HepG2 (cell line): Measurements from ENCODE around the gene AP2S1. TPM values are rescaled to one million over a fixed set of nuclear protein-coding genes. Genes with fewer than 3 reads are reported as not detected.

Source experiments
- ARID4A ChIP-seq: sonication (generic); formaldehyde crosslinking; IDR thresholded peaks from 2 replicates; pipeline ENCODE4 v1.5.0; 2020; ENCODE audit warnings: mild to moderate bottlenecking, missing genetic modification reagents, borderline replicate concordance
- FOXA1 ChIP-seq, 2 experiments: fragments of 450-650 bp in 1 of 2; sonication (generic) in 1 of 2; formaldehyde crosslinking in 1 of 2; IDR thresholded peaks; 2 replicates each; pipeline versions ENCODE4 v1.4.0 to v1.6.1; 2016 to 2020; ENCODE audit warnings: missing genetic modification reagents in 1 of 2
- HDAC1 ChIP-seq: sonication (generic); formaldehyde crosslinking; IDR thresholded peaks from 2 replicates; pipeline ENCODE4 v1.5.1; 2020; ENCODE audit warnings: mild to moderate bottlenecking, missing genetic modification reagents
- HMGA1 ChIP-seq: sonication (generic); formaldehyde crosslinking; conservative IDR thresholded peaks from 2 replicates; pipeline ENCODE4 v1.4.0; 2020; ENCODE audit warnings: missing genetic modification reagents
- KDM4B ChIP-seq: sonication (generic); formaldehyde crosslinking; IDR thresholded peaks from 2 replicates; pipeline ENCODE4 v1.4.0; 2020; ENCODE audit warnings: missing genetic modification reagents
- NFKBIZ ChIP-seq: IDR thresholded peaks from 2 replicates; pipeline ENCODE4 v1.6.1; 2018; ENCODE audit warnings: missing genetic modification reagents, missing compliant biosample characterization
- PRDM4 ChIP-seq: sonication (generic); formaldehyde crosslinking; IDR thresholded peaks from 2 replicates; pipeline ENCODE4 v1.9.0; 2021; ENCODE audit warnings: missing genetic modification reagents, borderline replicate concordance
- SOX6 ChIP-seq, 2 experiments: fragments of 450-650 bp in 1 of 2; sonication (generic) in 1 of 2; formaldehyde crosslinking in 1 of 2; IDR thresholded peaks; 2 replicates each; pipeline versions ENCODE4 v1.4.0 to v1.6.1; 2017 to 2020; ENCODE audit warnings: antibody characterized with exemption in 1 of 2, mild to moderate bottlenecking in 1 of 2, missing genetic modification reagents in 1 of 2
- SRSF1 ChIP-seq: fragments of 200-400 bp; formaldehyde crosslinking; optimal IDR thresholded peaks from 2 replicates; pipeline ENCODE3; 2017; ENCODE audit warnings: mild to moderate bottlenecking, low read depth, low read length, moderate library complexity
- ZC3H13 ChIP-seq: sonication (generic); formaldehyde crosslinking; IDR thresholded peaks from 2 replicates; pipeline ENCODE4 v1.8.1; 2023; ENCODE audit warnings: mild to moderate bottlenecking, missing genetic modification reagents, moderate library complexity
- ZNF280B ChIP-seq: sonication (generic); formaldehyde crosslinking; IDR thresholded peaks from 2 replicates; pipeline ENCODE4 v1.5.0; 2020; ENCODE audit warnings: missing genetic modification reagents, mild to moderate bottlenecking, borderline replicate concordance
- ZNF772 ChIP-seq: sonication (generic); formaldehyde crosslinking; IDR thresholded peaks from 2 replicates; pipeline ENCODE4 v1.5.0; 2020; ENCODE audit warnings: mild to moderate bottlenecking, missing genetic modification reagents
- ZNF773 ChIP-seq: sonication (generic); formaldehyde crosslinking; IDR thresholded peaks from 2 replicates; pipeline ENCODE4 v1.4.0; 2020; ENCODE audit warnings: missing genetic modification reagents, borderline replicate concordance
- ZNF891 ChIP-seq: sonication (generic); formaldehyde crosslinking; IDR thresholded peaks from 2 replicates; pipeline ENCODE4 v1.5.0; 2020; ENCODE audit warnings: mild to moderate bottlenecking, missing genetic modification reagents
- polyA plus RNA-seq, 8 experiments: library from polyadenylated mRNA; depleted of rRNA in 3 of 8; stranded (reverse) in 7 of 8; unstranded in 1 of 8; fragments of >200 nt; fragmentation: Illumina TruSeq in 4 of 8; extraction: Trizol in 4 of 8; gene quantifications; 2 replicates each; pipeline versions ENCODE4 v1.2.1 to v1.2.3, GENCODE V29; 2011 to 2016; ENCODE audit warnings: low read depth in 4 of 8, missing spikeins in 1 of 8, mixed read lengths in 1 of 8; ENCODE audit not compliant: insufficient read depth in 1 of 8
- total RNA-seq, 5 experiments: library from RNA; depleted of rRNA; stranded (reverse); fragments of >200 nt; fragmentation: Illumina TruSeq; extraction: Trizol; gene quantifications; 2 replicates each; pipeline ENCODE4 v1.2.3, GENCODE V29; 2016; ENCODE audit warnings: low read depth in 1 of 5
- TF ChIP-seq, protein P1 (sequence below): sonication (generic); formaldehyde crosslinking; IDR thresholded peaks from 2 replicates; pipeline ENCODE4 v1.9.0; 2021; ENCODE audit warnings: missing genetic modification reagents, mild to moderate bottlenecking, borderline replicate concordance
- TF ChIP-seq, protein P2 (sequence below): sonication (generic); formaldehyde crosslinking; IDR thresholded peaks from 2 replicates; pipeline ENCODE4 v1.5.0; 2020; ENCODE audit warnings: mild to moderate bottlenecking, missing genetic modification reagents, moderate library complexity

The AP2S1 gene
- total and polyA plus RNA-seq, 2 of the 13 experiments (the other 11 are each of a cell fraction or from before 2014, with no cell fraction given), result 45.2 to 86.1 TPM

GRCh38 chr19:46821512-46822409, 28.9 kb downstream of the AP2S1 start (continued):
- no peak for TF ChIP-seq PRDM4 (CRISPR knock-in tag)
- peak; percentile 53; the same call in 1 of the 2 replicates for TF ChIP-seq ZNF772 (CRISPR knock-in tag)
- TF ChIP-seq ZNF891 (CRISPR knock-in tag), result peak; percentile 67; the same call in 1 of the 2 replicates
- TF ChIP-seq ARID4A, result peak; percentile 18; the same call in 1 of the 2 replicates
- no peak for TF ChIP-seq ZC3H13
- TF ChIP-seq, protein P1, sequence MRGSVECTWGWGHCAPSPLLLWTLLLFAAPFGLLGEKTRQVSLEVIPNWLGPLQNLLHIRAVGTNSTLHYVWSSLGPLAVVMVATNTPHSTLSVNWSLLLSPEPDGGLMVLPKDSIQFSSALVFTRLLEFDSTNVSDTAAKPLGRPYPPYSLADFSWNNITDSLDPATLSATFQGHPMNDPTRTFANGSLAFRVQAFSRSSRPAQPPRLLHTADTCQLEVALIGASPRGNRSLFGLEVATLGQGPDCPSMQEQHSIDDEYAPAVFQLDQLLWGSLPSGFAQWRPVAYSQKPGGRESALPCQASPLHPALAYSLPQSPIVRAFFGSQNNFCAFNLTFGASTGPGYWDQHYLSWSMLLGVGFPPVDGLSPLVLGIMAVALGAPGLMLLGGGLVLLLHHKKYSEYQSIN, result no peak
- no peak for TF ChIP-seq SOX6 (IDR thresholded peaks at IDR 0.05)
- peak; percentile 56; the same call in 1 of the 2 replicates for TF ChIP-seq SOX6 (CRISPR knock-in tag; IDR thresholded peaks at IDR 0.05)
- no peak for TF ChIP-seq ZNF773 (CRISPR knock-in tag)
- TF ChIP-seq, protein P2, sequence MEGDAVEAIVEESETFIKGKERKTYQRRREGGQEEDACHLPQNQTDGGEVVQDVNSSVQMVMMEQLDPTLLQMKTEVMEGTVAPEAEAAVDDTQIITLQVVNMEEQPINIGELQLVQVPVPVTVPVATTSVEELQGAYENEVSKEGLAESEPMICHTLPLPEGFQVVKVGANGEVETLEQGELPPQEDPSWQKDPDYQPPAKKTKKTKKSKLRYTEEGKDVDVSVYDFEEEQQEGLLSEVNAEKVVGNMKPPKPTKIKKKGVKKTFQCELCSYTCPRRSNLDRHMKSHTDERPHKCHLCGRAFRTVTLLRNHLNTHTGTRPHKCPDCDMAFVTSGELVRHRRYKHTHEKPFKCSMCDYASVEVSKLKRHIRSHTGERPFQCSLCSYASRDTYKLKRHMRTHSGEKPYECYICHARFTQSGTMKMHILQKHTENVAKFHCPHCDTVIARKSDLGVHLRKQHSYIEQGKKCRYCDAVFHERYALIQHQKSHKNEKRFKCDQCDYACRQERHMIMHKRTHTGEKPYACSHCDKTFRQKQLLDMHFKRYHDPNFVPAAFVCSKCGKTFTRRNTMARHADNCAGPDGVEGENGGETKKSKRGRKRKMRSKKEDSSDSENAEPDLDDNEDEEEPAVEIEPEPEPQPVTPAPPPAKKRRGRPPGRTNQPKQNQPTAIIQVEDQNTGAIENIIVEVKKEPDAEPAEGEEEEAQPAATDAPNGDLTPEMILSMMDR (CRISPR knock-in tag), result no peak
- TF ChIP-seq FOXA1 (IDR thresholded peaks at IDR 0.05), result no peak
- no peak for TF ChIP-seq FOXA1 (CRISPR knock-in tag; IDR thresholded peaks at IDR 0.05)
- peak; percentile 50 for TF ChIP-seq SRSF1
- no peak for TF ChIP-seq HMGA1 (CRISPR knock-in tag)
- TF ChIP-seq NFKBIZ (CRISPR knock-in tag), result no peak
- peak; percentile 23; the same call in 1 of the 2 replicates for TF ChIP-seq HDAC1 (CRISPR knock-in tag)
- peak; percentile 43; the same call in 1 of the 2 replicates for TF ChIP-seq ZNF280B (CRISPR knock-in tag)
- no peak for TF ChIP-seq KDM4B (CRISPR knock-in tag)
